ENCODE results near the gene SLC4A2.

DNA sequence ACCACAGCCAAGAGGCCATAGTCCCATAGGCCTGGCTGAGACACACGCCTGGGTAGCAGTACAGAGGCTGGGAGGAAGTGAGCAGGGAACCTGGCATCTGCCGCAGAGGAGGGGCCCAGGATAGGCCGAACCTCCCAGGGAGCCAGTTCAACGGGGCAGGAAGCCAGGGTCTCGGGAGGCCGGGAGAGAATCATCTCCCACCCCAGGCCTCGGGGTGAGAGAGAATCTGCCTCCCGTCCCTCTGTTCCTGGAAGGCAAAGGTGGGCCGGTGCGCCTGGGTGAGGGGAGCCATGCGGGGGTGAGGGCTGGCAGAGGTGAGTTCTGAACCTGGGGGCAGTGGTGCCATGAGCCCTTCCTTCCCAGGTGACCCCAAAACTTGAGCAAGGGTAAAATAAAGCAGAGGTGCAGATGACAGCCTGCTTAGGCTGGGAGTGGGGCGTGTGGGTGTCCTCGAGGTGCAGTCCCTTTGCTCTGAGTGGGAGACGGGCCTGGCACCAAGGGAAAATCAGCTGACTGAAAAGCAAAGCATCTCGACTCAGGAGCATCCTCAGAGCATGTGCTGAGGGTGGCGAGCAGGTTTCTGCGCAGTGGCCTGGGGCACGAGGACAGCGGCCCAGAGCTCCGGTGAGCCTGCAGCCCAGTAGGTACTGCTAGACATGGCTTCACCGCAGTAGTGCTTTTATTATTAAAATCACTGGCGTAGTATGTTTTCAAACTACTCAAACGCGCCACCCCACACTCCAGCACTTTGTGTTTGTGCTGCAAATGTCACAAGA lies 42.4 kb downstream of the SLC4A2 start:
- TF ChIP-seq, protein P1, sequence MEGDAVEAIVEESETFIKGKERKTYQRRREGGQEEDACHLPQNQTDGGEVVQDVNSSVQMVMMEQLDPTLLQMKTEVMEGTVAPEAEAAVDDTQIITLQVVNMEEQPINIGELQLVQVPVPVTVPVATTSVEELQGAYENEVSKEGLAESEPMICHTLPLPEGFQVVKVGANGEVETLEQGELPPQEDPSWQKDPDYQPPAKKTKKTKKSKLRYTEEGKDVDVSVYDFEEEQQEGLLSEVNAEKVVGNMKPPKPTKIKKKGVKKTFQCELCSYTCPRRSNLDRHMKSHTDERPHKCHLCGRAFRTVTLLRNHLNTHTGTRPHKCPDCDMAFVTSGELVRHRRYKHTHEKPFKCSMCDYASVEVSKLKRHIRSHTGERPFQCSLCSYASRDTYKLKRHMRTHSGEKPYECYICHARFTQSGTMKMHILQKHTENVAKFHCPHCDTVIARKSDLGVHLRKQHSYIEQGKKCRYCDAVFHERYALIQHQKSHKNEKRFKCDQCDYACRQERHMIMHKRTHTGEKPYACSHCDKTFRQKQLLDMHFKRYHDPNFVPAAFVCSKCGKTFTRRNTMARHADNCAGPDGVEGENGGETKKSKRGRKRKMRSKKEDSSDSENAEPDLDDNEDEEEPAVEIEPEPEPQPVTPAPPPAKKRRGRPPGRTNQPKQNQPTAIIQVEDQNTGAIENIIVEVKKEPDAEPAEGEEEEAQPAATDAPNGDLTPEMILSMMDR (IDR thresholded peaks at IDR 0.05) = no peak
- TF ChIP-seq NR2C2 (CRISPR knock-in tag; IDR thresholded peaks at IDR 0.05) (no peak), ZNF138 (CRISPR knock-in tag; conservative IDR thresholded peaks at IDR 0.05) (no peak), NFYB (CRISPR knock-in tag; conservative IDR thresholded peaks at IDR 0.05; ENCODE audit: low read depth) (no peak)
- TF ChIP-seq, protein P2, sequence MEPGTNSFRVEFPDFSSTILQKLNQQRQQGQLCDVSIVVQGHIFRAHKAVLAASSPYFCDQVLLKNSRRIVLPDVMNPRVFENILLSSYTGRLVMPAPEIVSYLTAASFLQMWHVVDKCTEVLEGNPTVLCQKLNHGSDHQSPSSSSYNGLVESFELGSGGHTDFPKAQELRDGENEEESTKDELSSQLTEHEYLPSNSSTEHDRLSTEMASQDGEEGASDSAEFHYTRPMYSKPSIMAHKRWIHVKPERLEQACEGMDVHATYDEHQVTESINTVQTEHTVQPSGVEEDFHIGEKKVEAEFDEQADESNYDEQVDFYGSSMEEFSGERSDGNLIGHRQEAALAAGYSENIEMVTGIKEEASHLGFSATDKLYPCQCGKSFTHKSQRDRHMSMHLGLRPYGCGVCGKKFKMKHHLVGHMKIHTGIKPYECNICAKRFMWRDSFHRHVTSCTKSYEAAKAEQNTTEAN (CRISPR knock-in tag; IDR thresholded peaks at IDR 0.05) = no peak
- TF ChIP-seq, protein P3, sequence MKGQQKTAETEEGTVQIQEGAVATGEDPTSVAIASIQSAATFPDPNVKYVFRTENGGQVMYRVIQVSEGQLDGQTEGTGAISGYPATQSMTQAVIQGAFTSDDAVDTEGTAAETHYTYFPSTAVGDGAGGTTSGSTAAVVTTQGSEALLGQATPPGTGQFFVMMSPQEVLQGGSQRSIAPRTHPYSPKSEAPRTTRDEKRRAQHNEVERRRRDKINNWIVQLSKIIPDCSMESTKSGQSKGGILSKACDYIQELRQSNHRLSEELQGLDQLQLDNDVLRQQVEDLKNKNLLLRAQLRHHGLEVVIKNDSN (CRISPR knock-in tag; IDR thresholded peaks at IDR 0.05) = no peak
- TF ChIP-seq, protein P4, sequence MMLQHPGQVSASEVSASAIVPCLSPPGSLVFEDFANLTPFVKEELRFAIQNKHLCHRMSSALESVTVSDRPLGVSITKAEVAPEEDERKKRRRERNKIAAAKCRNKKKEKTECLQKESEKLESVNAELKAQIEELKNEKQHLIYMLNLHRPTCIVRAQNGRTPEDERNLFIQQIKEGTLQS (CRISPR knock-in tag; conservative IDR thresholded peaks at IDR 0.05) = no peak
